ENCODE measurements around the gene MROH7.

- no peak for TF ChIP-seq TAF1 (IDR thresholded peaks at IDR 0.05; ENCODE audit: low read depth, low read length)
- no peak for TF ChIP-seq POLR2A (IDR thresholded peaks at IDR 0.05; ENCODE audit: low read depth, low read length)
- no peak for TF ChIP-seq POLR2AphosphoS5 (IDR thresholded peaks at IDR 0.05; ENCODE audit: low read depth, low read length)
- no peak for TF ChIP-seq PAX5 (IDR thresholded peaks at IDR 0.05; ENCODE audit: insufficient read depth, low read length, severe bottlenecking)
- no peak for TF ChIP-seq POU2F2 (IDR thresholded peaks at IDR 0.05; ENCODE audit: low read depth, low read length)
- no peak for TF ChIP-seq SPI1 (IDR thresholded peaks at IDR 0.05; ENCODE audit: low read depth, low read length)
Measured at GRCh38 chr1:54667797-54668196, 26.2 kb downstream of the MROH7 start.

All from GM12891 (cell line).